Astrocyte (in vitro differentiated cells and primary cell): Measurements from ENCODE around the gene LGR4.

Experiments used
- EZH2 ChIP-seq: IDR thresholded peaks from 2 replicates; pipeline ENCODE4 v1.6.1; 2012; ENCODE audit warnings: mild to moderate bottlenecking, low read length, inconsistent platforms; ENCODE audit not compliant: insufficient read depth
- TF ChIP-seq, protein P1 (sequence below): IDR thresholded peaks from 2 replicates; pipeline ENCODE4 v1.5.1; 2011; ENCODE audit warnings: low read depth, mild to moderate bottlenecking, inconsistent platforms, low read length, moderate library complexity; ENCODE audit not compliant: insufficient read depth

DNA sequence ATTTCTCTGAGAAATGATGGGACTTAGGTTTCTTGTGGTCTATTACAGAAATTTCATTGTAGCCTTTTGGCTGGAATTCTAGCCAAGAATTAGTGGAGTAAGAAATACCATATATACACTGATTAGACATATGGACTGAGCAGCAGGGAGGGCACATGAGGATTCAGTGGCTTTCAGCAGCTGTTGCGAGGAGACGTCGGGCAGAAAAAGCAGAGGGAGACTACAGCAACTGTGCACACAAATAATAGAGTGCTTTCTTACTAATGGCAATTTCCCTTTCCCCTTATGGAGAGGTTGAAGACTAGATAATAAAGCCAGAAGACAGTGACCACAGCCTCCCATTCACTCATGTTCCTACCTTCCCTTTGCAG, 74.2 kb downstream of the LGR4 start:
- TF ChIP-seq, protein P1, sequence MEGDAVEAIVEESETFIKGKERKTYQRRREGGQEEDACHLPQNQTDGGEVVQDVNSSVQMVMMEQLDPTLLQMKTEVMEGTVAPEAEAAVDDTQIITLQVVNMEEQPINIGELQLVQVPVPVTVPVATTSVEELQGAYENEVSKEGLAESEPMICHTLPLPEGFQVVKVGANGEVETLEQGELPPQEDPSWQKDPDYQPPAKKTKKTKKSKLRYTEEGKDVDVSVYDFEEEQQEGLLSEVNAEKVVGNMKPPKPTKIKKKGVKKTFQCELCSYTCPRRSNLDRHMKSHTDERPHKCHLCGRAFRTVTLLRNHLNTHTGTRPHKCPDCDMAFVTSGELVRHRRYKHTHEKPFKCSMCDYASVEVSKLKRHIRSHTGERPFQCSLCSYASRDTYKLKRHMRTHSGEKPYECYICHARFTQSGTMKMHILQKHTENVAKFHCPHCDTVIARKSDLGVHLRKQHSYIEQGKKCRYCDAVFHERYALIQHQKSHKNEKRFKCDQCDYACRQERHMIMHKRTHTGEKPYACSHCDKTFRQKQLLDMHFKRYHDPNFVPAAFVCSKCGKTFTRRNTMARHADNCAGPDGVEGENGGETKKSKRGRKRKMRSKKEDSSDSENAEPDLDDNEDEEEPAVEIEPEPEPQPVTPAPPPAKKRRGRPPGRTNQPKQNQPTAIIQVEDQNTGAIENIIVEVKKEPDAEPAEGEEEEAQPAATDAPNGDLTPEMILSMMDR, result no peak
- TF ChIP-seq EZH2, result no peak
